ENCODE measurements around the gene TESPA1. TPM values are rescaled to one million over a fixed set of nuclear protein-coding genes. Genes with fewer than 3 reads are reported as not detected.

Gene TESPA1
- total RNA-seq, 1 donor from 2014 or later: not detected

DNA sequence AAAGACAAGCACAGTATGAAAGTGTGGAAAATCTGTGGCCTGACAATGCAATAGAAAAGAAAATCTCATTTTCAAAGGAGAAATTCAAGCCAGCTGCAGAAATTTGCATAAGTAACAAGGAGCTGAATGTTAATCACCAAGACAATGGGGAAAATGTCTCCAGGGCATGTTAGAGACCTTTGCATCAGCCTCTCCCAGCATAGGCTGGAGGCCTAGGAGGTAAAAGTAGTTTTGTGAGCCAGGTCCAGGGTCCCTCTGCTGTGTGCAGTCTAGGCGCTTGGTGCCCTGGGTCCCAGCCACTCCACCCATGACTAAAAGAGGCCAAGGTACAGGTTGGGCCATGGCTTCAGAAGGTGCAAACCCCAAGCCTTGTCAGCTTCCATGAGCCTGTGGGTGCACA is 58.3 kb downstream of the TESPA1 start:
- Histone ChIP-seq H3K36me3 (no peaks in the 10 kb centered on the region), H3K4me2 (no peak overlapping the region), H3K4me1 (no peaks in the 10 kb centered on the region), H3K27me3 (no peaks in the 10 kb centered on the region), H3K9me3 (ENCODE audit: low read depth) (peaks cover 5% of the 10 kb centered on the region), H2AFZ (replicated peaks) (no peak overlapping the region), H3K9ac (no peak overlapping the region), H3K4me3 (no peak overlapping the region), H4K20me1 (ENCODE audit: low read depth) (no peaks in the 10 kb centered on the region), H3K27ac (no peak overlapping the region), H3K79me2 (ENCODE audit: low read depth) (no peaks in the 10 kb centered on the region), H3F3A (ENCODE audit: low read depth) (no peaks in the 10 kb centered on the region)
- TF ChIP-seq, protein P1, sequence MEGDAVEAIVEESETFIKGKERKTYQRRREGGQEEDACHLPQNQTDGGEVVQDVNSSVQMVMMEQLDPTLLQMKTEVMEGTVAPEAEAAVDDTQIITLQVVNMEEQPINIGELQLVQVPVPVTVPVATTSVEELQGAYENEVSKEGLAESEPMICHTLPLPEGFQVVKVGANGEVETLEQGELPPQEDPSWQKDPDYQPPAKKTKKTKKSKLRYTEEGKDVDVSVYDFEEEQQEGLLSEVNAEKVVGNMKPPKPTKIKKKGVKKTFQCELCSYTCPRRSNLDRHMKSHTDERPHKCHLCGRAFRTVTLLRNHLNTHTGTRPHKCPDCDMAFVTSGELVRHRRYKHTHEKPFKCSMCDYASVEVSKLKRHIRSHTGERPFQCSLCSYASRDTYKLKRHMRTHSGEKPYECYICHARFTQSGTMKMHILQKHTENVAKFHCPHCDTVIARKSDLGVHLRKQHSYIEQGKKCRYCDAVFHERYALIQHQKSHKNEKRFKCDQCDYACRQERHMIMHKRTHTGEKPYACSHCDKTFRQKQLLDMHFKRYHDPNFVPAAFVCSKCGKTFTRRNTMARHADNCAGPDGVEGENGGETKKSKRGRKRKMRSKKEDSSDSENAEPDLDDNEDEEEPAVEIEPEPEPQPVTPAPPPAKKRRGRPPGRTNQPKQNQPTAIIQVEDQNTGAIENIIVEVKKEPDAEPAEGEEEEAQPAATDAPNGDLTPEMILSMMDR (IDR thresholded peaks at IDR 0.05): no peak
- TF ChIP-seq EZH2 (IDR thresholded peaks at IDR 0.05) (no peak), EZH2phosphoT487 (IDR thresholded peaks at IDR 0.05) (no peak)
- Mint-ChIP-seq H3K4me1 (peaks cover 3% of the 10 kb centered on the region), H3K27me3 (ENCODE audit: insufficient read depth, low read depth) (peaks cover 6% of the 10 kb centered on the region), H3K27ac (no peak overlapping the region), H3K9me3 (peaks cover 16% of the 10 kb centered on the region), H3K4me3 (no peak overlapping the region), H3K36me3 (no peaks in the 10 kb centered on the region)
- DNase-seq (ENCODE audit: low spot score): no peak

DNA sequence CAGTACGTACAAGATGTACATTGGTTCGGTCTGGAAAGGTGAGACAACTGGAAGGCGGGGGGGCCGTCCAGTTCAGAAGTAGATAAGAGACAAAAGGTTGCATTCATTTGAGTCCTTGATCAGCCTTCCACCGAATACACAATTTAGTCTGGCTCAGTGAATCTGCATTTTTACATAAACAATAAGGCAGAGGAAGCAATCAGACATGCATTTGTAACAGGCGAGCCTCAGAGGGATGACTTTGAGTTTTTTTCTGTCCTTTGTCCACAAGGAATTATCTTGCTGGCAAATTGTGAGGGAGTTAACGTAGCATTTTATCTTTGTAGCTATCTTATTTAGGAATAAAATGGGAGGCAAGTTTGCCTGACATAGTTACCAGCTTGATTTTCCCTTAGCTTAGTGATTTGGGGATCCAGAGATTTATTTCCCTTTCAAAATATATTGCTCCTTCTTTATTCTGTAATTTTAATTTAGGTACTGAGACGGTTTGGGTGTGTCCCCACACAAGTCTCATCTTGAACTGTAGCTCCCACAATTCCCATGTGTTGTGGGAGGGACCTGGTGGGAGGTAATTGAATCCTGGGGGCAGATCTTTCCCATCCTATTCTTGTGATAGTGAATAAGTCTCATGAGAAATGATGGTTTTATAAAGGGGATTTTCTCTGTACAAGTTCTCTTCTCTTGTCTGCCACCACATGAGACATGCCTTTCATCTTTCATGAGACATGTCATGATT is 59.4 kb downstream of the TESPA1 start:
- no peak overlapping the region for H3K27ac ChIP-seq
- Mint-ChIP-seq H3K9me3 (peaks cover 7% of the 10 kb centered on the region), H3K27me3 (ENCODE audit: insufficient read depth, low read depth) (peaks cover 3% of the 10 kb centered on the region), H3K4me1 (peaks cover 3% of the 10 kb centered on the region), H3K4me3 (no peak overlapping the region), H3K27ac (no peak overlapping the region), H3K36me3 (no peaks in the 10 kb centered on the region)
- H3K9me3 ChIP-seq (ENCODE audit: low read depth): peaks cover 5% of the 10 kb centered on the region
- TF ChIP-seq, protein P1 (IDR thresholded peaks at IDR 0.05): no peak
- TF ChIP-seq EZH2phosphoT487 (IDR thresholded peaks at IDR 0.05): no peak
- no peak for TF ChIP-seq EZH2 (IDR thresholded peaks at IDR 0.05)
- no peak for DNase-seq (ENCODE audit: low spot score)
- no peaks in the 10 kb centered on the region for H3F3A ChIP-seq (ENCODE audit: low read depth)
- H3K36me3 ChIP-seq: no peaks in the 10 kb centered on the region
- no peaks in the 10 kb centered on the region for H3K27me3 ChIP-seq
- H4K20me1 ChIP-seq (ENCODE audit: low read depth): no peaks in the 10 kb centered on the region
- H3K79me2 ChIP-seq (ENCODE audit: low read depth): no peaks in the 10 kb centered on the region
- no peak overlapping the region for H3K4me2 ChIP-seq
- H3K4me1 ChIP-seq: no peaks in the 10 kb centered on the region
- H3K4me3 ChIP-seq: no peak overlapping the region
- no peak overlapping the region for H3K9ac ChIP-seq
- no peak overlapping the region for H2AFZ ChIP-seq (replicated peaks)

DNA sequence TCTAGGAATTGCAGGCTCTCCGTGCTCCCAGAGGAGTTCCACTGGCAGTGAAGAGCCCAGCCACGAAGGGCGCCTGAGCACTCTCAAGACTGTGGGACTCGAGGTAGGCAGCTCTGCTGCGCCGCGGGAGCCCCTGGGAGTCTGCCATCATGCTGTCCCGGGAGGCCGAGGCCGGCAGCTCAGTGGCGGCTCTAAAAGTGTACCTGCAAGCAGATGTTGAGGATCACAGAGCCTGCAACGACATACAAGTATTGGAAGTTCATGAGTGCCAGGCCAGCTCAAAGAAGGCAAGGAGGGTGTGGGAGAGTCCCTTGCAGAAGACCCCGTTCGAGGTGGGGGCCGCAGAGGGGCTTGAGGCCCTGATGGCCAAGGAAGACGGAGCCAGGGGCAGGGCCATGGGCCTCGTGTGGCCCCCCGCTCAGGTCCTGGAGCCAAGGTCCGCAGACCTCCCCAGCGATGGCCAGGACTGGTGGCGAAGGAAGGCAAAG is 67.5 kb downstream of the TESPA1 start:
- Mint-ChIP-seq H3K4me3 (no peak overlapping the region), H3K36me3 (no peaks in the 10 kb centered on the region), H3K27me3 (ENCODE audit: insufficient read depth, low read depth) (no peaks in the 10 kb centered on the region), H3K9me3 (no peaks in the 10 kb centered on the region), H3K27ac (no peak overlapping the region), H3K4me1 (no peaks in the 10 kb centered on the region)
- H3F3A ChIP-seq (ENCODE audit: low read depth): no peaks in the 10 kb centered on the region
- H3K9me3 ChIP-seq (ENCODE audit: low read depth): no peaks in the 10 kb centered on the region
- DNase-seq (ENCODE audit: low spot score): no peak
- TF ChIP-seq EZH2 (IDR thresholded peaks at IDR 0.05) (no peak), EZH2phosphoT487 (IDR thresholded peaks at IDR 0.05) (no peak)
- TF ChIP-seq, protein P1 (IDR thresholded peaks at IDR 0.05): no peak
- no peaks in the 10 kb centered on the region for H4K20me1 ChIP-seq (ENCODE audit: low read depth)
- H3K27me3 ChIP-seq: no peaks in the 10 kb centered on the region
- no peak overlapping the region for H3K9ac ChIP-seq
- no peaks in the 10 kb centered on the region for H3K4me1 ChIP-seq
- H3K27ac ChIP-seq: no peak overlapping the region
- H2AFZ ChIP-seq (replicated peaks): no peak overlapping the region
- no peak overlapping the region for H3K4me3 ChIP-seq
- H3K36me3 ChIP-seq: no peaks in the 10 kb centered on the region
- no peak overlapping the region for H3K4me2 ChIP-seq
- no peaks in the 10 kb centered on the region for H3K79me2 ChIP-seq (ENCODE audit: low read depth)

Other genes with a start within 250 kb of the TESPA1 start
- gene MUCL1, start 130.2 kb downstream of the TESPA1 start, total RNA-seq (ENCODE audit: low replicate concordance): not detected in 2 replicates
- gene NEUROD4, start 35.2 kb upstream of the TESPA1 start, total RNA-seq (ENCODE audit: low replicate concordance): 0.62 and 1.8 TPM in 2 replicates
- not detected in 2 replicates for gene OR9K2, start 141.6 kb upstream of the TESPA1 start, total RNA-seq (ENCODE audit: low replicate concordance)
- not detected in 2 replicates for gene OR10A7, start 236.3 kb upstream of the TESPA1 start, total RNA-seq (ENCODE audit: low replicate concordance)